H9 (cell line): ENCODE results near the gene ZNF440. TPM values are rescaled to one million over a fixed set of nuclear protein-coding genes. Genes with fewer than 3 reads are reported as not detected.

Experiments used
- DNase-seq: peaks from one replicate; pipeline ENCODE4 v3.0.0-alpha.2; 2017
- H2AFZ ChIP-seq: one replicate; pipeline ENCODE4 v1.6.1; 2013; ENCODE audit warnings: mild to moderate bottlenecking, low read length, control low read depth, moderate library complexity
- H2AK5ac ChIP-seq: 2 replicates; pipeline ENCODE4 v1.6.1; 2013; ENCODE audit warnings: low read length, control low read depth, mixed read lengths; ENCODE audit not compliant: insufficient read length
- H2BK120ac ChIP-seq: one replicate; pipeline ENCODE4 v1.6.1; 2013; ENCODE audit warnings: low read depth, mild to moderate bottlenecking, low read length, control low read depth, inconsistent platforms; ENCODE audit not compliant: poor library complexity, severe bottlenecking
- H2BK12ac ChIP-seq: 2 replicates; pipeline ENCODE4 v1.6.1; 2013; ENCODE audit warnings: low read length, control low read depth, mixed read lengths, low read depth; ENCODE audit not compliant: insufficient read length
- H2BK15ac ChIP-seq: 2 replicates; pipeline ENCODE4 v1.6.1; 2013; ENCODE audit warnings: low read depth, low read length, control low read depth
- H2BK20ac ChIP-seq: one replicate; pipeline ENCODE4 v1.6.1; 2013; ENCODE audit warnings: low read depth, mild to moderate bottlenecking, low read length, control low read depth, inconsistent platforms; ENCODE audit not compliant: poor library complexity, severe bottlenecking
- H2BK5ac ChIP-seq: 2 replicates; pipeline ENCODE4 v1.6.1; 2013; ENCODE audit warnings: low read length, control low read depth, mixed read lengths; ENCODE audit not compliant: insufficient read length
- H3K14ac ChIP-seq: 2 replicates; pipeline ENCODE4 v1.6.1; 2013; ENCODE audit warnings: low read length, control low read depth; ENCODE audit not compliant: insufficient read depth
- H3K18ac ChIP-seq: 2 replicates; pipeline ENCODE4 v1.6.1; 2013; ENCODE audit warnings: low read depth, mild to moderate bottlenecking, mixed read lengths, low read length, control low read depth; ENCODE audit not compliant: insufficient read length
- H3K23ac ChIP-seq: 2 replicates; pipeline ENCODE4 v1.6.1; 2013; ENCODE audit warnings: low read length, control low read depth, mixed read lengths, low read depth; ENCODE audit not compliant: insufficient read length
- H3K23me2 ChIP-seq: 2 replicates; pipeline ENCODE4 v1.6.1; 2013; ENCODE audit warnings: low read depth, mild to moderate bottlenecking, mixed read lengths, low read length, control low read depth; ENCODE audit not compliant: insufficient read length, poor library complexity, severe bottlenecking
- H3K27ac ChIP-seq: 2 replicates; pipeline ENCODE4 v1.5.1; 2013; ENCODE audit warnings: low read length, control low read depth, mixed read lengths, low read depth; ENCODE audit not compliant: insufficient read length
- H3K27me3 ChIP-seq: 2 replicates; pipeline ENCODE4 v1.6.1; 2013; ENCODE audit warnings: low read length, control low read depth, inconsistent platforms; ENCODE audit not compliant: insufficient read depth
- H3K4ac ChIP-seq: 2 replicates; pipeline ENCODE4 v1.6.1; 2013; ENCODE audit warnings: low read depth, mild to moderate bottlenecking, control low read depth, inconsistent platforms, low read length, moderate library complexity
- H3K4me1 ChIP-seq: 2 replicates; pipeline ENCODE4 v1.6.1; 2013; ENCODE audit warnings: low read length, control low read depth, inconsistent platforms; ENCODE audit not compliant: insufficient read depth
- H3K4me2 ChIP-seq: 2 replicates; pipeline ENCODE4 v1.6.1; 2013; ENCODE audit warnings: low read length, control low read depth, mixed read lengths; ENCODE audit not compliant: insufficient read length, insufficient read depth
- H3K56ac ChIP-seq: 2 replicates; pipeline ENCODE4 v1.6.1; 2013; ENCODE audit warnings: low read depth, mild to moderate bottlenecking, mixed read lengths, low read length, control low read depth; ENCODE audit not compliant: insufficient read length
- H3K79me1 ChIP-seq: 2 replicates; pipeline ENCODE4 v1.6.1; 2013; ENCODE audit warnings: low read depth, mild to moderate bottlenecking, moderate library complexity, low read length, control low read depth, inconsistent platforms; ENCODE audit not compliant: insufficient read depth, poor library complexity, severe bottlenecking
- H3K79me2 ChIP-seq: 2 replicates; pipeline ENCODE4 v1.6.1; 2013; ENCODE audit warnings: low read length, control low read depth, inconsistent platforms; ENCODE audit not compliant: insufficient read depth
- H3K9ac ChIP-seq: 2 replicates; pipeline ENCODE4 v1.6.1; 2013; ENCODE audit warnings: low read length, control low read depth, mixed read lengths; ENCODE audit not compliant: insufficient read length; ENCODE audit errors: extremely low read depth
- H3K9me3 ChIP-seq: one replicate; pipeline ENCODE4 v1.6.1; 2013; ENCODE audit warnings: low read depth, low read length, inconsistent platforms; ENCODE audit not compliant: control insufficient read depth
- H3T11ph ChIP-seq: one replicate; pipeline ENCODE4 v1.6.1; 2013; ENCODE audit warnings: mild to moderate bottlenecking, low read length, control low read depth, inconsistent platforms
- H4K20me1 ChIP-seq: one replicate; pipeline ENCODE4 v1.6.1; 2013; ENCODE audit not compliant: control insufficient read depth, insufficient read length, insufficient read depth
- H4K5ac ChIP-seq: 2 replicates; pipeline ENCODE4 v1.6.1; 2013; ENCODE audit warnings: low read depth, mild to moderate bottlenecking, mixed read lengths, low read length, control low read depth; ENCODE audit not compliant: insufficient read length
- H4K8ac ChIP-seq: replicated peaks from 2 replicates; pipeline ENCODE4 v1.6.1; 2013; ENCODE audit warnings: low read length, control low read depth, mixed read lengths, low read depth; ENCODE audit not compliant: insufficient read length
- H4K91ac ChIP-seq: 2 replicates; pipeline ENCODE4 v1.6.1; 2013; ENCODE audit warnings: low read depth, mild to moderate bottlenecking, moderate library complexity, mixed read lengths, low read length, control low read depth; ENCODE audit not compliant: insufficient read length
- H3K27ac Mint-ChIP-seq, 3 experiments: 2 replicates in 2 of 3; 3 replicates in 1 of 3; pipeline ENCODE4 v1.8.0; 2020 to 2021; ENCODE audit warnings: mixed read lengths in 3 of 3, mild to moderate bottlenecking in 1 of 3, moderate library complexity in 1 of 3
- H3K27me3 Mint-ChIP-seq: 2 replicates; pipeline ENCODE4 v1.8.0; 2021; ENCODE audit warnings: low read depth, mild to moderate bottlenecking, moderate library complexity, mixed read lengths
- H3K36me3 Mint-ChIP-seq, 3 experiments: 2 replicates in 2 of 3; 3 replicates in 1 of 3; pipeline ENCODE4 v1.8.0; 2020 to 2021; ENCODE audit warnings: low read depth in 3 of 3, mixed read lengths in 3 of 3; ENCODE audit not compliant: insufficient read depth in 1 of 3
- H3K4me1 Mint-ChIP-seq, 2 experiments: 2 replicates each; pipeline ENCODE4 v1.8.0; 2020; ENCODE audit warnings: mixed read lengths in 2 of 2
- H3K4me3 Mint-ChIP-seq, 2 experiments: 2 replicates in 1 of 2; 3 replicates in 1 of 2; pipeline ENCODE4 v1.8.0; 2020 to 2021; ENCODE audit warnings: mild to moderate bottlenecking in 2 of 2, mixed read lengths in 2 of 2, moderate library complexity in 1 of 2
- H3K9me3 Mint-ChIP-seq, 2 experiments: 2 replicates in 1 of 2; 3 replicates in 1 of 2; pipeline ENCODE4 v1.8.0; 2020; ENCODE audit warnings: mild to moderate bottlenecking in 2 of 2, mixed read lengths in 2 of 2, moderate library complexity in 1 of 2
- WGBS: extraction: QIAGEN DNeasy Blood & Tissue Kit; methylation state at CpG from one replicate; pipeline ENCODE4 v1.1.7; 2013; ENCODE audit warnings: missing lambda C conversion rate, low lambda C conversion rate, mixed read lengths; ENCODE audit not compliant: insufficient read length; ENCODE audit errors: extremely low coverage; 5-methylcytosine and 5-hydroxymethylcytosine counted together
- total RNA-seq: library from RNA; stranded (reverse); gene quantifications from 2 replicates; pipeline ENCODE4 v1.2.1, GENCODE V29; 2021
- TF ChIP-seq, protein P1 (sequence below): fragments of 200-600 bp; sonication (generic); conservative IDR thresholded peaks from 3 replicates; pipeline ENCODE4 v1.8.0; 2021; ENCODE audit warnings: antibody characterized with exemption, mild to moderate bottlenecking

Gene ZNF440
- total RNA-seq, 1 experiment from 2014 or later = 4.1 TPM

DNA sequence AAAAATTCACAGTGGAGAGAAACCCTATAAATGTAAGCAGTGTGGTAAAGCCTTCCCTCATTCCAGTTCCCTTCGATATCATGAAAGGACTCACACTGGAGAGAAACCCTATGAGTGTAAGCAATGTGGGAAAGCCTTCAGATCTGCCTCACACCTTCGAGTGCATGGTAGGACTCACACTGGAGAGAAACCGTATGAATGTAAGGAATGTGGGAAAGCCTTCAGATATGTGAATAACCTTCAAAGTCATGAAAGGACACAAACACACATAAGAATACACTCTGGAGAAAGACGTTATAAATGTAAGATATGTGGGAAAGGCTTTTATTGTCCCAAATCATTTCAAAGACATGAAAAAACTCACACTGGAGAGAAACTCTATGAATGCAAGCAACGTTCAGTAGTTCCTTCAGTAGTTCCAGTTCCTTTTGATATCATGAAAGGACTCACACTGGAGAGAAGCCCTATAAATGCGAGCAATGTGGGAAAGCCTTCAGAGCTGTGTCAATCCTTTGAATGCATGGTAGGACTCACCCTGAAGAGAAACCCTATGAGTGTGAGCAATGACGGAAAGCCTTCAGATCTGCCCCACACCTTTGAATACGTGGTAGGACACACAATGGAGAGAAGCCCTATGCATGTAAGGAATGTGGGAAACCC lies 18.3 kb downstream of the ZNF440 start:
- peaks cover 2% of the 10 kb centered on the region for H3K27me3 Mint-ChIP-seq
- H3K9me3 ChIP-seq = peaks cover 29% of the 10 kb centered on the region

More for the DNA sequence above, 18.3 kb downstream of the ZNF440 start:
- Mint-ChIP-seq H3K27ac (no peak overlapping the region), H3K4me1 (peaks cover 0 to 2% of the 10 kb centered on the region in 2 experiments; a peak in 1 of 4 replicates), H3K36me3 (peaks cover 61 to 73% (median 62%) of the 10 kb centered on the region in 3 experiments), H3K9me3 (peaks cover 65 to 90% of the 10 kb centered on the region in 2 experiments), H3K4me3 (no peak overlapping the region)
- Histone ChIP-seq H3K79me1 (no peaks in the 10 kb centered on the region), H4K5ac (no peak overlapping the region), H3K4me2 (no peak overlapping the region), H3K27ac (no peak overlapping the region), H3K79me2 (no peaks in the 10 kb centered on the region), H3K18ac (no peak overlapping the region), H2BK5ac (no peak overlapping the region), H2BK20ac (no peak overlapping the region), H3K9ac (no peak overlapping the region), H2BK15ac (no peak overlapping the region), H3T11ph (no peak overlapping the region), H2AK5ac (no peak overlapping the region), H4K20me1 (no peaks in the 10 kb centered on the region), H4K91ac (no peak overlapping the region), H3K23me2 (no peaks in the 10 kb centered on the region), H3K4me1 (no peaks in the 10 kb centered on the region), H3K4ac (no peak overlapping the region), H3K14ac (no peak overlapping the region), H2AFZ (no peak overlapping the region), H2BK120ac (no peak overlapping the region), H3K27me3 (no peaks in the 10 kb centered on the region), H3K56ac (no peak overlapping the region), H4K8ac (no peak overlapping the region), H2BK12ac (no peak overlapping the region), H3K23ac (no peak overlapping the region)
- DNase-seq = no peak
- TF ChIP-seq, protein P1, sequence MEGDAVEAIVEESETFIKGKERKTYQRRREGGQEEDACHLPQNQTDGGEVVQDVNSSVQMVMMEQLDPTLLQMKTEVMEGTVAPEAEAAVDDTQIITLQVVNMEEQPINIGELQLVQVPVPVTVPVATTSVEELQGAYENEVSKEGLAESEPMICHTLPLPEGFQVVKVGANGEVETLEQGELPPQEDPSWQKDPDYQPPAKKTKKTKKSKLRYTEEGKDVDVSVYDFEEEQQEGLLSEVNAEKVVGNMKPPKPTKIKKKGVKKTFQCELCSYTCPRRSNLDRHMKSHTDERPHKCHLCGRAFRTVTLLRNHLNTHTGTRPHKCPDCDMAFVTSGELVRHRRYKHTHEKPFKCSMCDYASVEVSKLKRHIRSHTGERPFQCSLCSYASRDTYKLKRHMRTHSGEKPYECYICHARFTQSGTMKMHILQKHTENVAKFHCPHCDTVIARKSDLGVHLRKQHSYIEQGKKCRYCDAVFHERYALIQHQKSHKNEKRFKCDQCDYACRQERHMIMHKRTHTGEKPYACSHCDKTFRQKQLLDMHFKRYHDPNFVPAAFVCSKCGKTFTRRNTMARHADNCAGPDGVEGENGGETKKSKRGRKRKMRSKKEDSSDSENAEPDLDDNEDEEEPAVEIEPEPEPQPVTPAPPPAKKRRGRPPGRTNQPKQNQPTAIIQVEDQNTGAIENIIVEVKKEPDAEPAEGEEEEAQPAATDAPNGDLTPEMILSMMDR = no peak
- WGBS = no CpG with 5 or more reads among the region's 8 CpGs
